GM12872 (cell line): ENCODE data around the gene SEMA6B.

Source experiments
- TF ChIP-seq, protein P1 (sequence below): IDR thresholded peaks from 3 replicates; pipeline ENCODE4 v1.5.1; 2011; ENCODE audit warnings: low read depth, mild to moderate bottlenecking, low read length, moderate library complexity; ENCODE audit not compliant: insufficient read depth

The SEMA6B gene

DNA sequence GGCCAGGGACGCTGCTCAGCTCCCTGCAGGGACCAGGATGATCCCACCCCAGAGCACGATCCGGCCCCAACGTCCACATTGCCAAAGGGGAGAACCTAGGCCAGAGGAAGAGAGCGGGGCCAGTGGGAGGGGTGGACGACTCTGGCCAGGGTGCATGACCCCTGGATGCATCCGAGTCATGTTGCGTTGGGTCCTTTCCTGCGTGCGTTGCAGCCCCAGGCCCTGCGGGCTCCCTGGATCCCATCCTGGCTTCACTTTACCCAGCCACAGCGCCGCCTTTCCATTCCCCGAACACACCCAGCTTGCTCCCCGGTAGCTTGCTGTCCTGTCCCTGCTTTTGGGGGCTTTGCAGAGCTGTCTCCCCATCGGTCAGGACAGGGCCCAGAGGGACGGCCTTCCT lies 51.7 kb downstream of the SEMA6B start:
- TF ChIP-seq, protein P1, sequence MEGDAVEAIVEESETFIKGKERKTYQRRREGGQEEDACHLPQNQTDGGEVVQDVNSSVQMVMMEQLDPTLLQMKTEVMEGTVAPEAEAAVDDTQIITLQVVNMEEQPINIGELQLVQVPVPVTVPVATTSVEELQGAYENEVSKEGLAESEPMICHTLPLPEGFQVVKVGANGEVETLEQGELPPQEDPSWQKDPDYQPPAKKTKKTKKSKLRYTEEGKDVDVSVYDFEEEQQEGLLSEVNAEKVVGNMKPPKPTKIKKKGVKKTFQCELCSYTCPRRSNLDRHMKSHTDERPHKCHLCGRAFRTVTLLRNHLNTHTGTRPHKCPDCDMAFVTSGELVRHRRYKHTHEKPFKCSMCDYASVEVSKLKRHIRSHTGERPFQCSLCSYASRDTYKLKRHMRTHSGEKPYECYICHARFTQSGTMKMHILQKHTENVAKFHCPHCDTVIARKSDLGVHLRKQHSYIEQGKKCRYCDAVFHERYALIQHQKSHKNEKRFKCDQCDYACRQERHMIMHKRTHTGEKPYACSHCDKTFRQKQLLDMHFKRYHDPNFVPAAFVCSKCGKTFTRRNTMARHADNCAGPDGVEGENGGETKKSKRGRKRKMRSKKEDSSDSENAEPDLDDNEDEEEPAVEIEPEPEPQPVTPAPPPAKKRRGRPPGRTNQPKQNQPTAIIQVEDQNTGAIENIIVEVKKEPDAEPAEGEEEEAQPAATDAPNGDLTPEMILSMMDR: no peak

DNA sequence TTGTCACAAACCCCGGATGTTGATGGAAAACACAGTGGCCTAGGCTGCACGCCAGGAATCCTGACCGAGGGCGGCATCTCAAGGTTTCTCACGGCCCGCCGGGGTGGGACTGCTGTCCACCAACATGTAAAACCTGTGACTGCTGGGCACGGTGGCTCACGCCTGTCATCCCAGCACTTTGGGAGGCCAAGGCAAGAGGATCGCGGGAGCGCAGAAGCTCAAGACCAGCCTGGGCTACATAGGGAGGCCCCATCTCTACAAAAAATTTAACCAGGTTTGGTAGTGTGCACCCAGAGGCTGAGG lies 52.4 kb downstream of the SEMA6B start:
- TF ChIP-seq, protein P1: no peak

DNA sequence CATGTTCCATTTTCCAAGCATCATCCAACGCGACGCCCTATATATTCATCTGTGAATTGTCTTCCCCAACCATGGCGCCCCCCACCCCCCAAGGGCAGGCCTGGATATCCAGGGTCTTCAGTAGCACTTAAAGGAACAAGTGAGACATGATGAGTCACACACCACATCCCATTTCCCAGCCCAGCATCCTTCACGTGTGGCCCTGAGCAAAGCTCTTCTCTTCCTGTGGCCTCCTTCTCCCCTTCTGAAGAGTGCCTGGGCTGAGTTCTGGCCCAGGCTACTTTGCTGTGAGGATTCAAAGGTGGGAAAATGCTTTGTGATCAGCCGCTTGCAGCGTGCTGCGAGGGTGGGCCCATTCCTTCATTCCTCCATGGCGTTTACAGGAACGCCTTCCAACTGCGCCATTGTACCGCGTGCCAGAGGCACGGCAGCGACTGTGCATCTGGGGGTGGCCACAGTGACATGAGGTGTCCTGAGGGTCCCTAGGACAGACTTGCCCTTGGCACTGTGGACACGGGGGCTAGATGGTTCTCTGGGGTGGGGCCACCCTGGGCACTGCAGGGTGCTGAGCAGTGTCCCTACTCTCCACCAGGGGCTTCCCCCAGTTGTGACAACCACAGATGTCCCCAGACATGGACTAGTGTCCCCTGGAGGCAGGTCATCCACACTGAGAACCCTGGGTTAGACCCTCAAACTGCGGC lies 52.9 kb downstream of the SEMA6B start:
- TF ChIP-seq, protein P1: no peak

DNA sequence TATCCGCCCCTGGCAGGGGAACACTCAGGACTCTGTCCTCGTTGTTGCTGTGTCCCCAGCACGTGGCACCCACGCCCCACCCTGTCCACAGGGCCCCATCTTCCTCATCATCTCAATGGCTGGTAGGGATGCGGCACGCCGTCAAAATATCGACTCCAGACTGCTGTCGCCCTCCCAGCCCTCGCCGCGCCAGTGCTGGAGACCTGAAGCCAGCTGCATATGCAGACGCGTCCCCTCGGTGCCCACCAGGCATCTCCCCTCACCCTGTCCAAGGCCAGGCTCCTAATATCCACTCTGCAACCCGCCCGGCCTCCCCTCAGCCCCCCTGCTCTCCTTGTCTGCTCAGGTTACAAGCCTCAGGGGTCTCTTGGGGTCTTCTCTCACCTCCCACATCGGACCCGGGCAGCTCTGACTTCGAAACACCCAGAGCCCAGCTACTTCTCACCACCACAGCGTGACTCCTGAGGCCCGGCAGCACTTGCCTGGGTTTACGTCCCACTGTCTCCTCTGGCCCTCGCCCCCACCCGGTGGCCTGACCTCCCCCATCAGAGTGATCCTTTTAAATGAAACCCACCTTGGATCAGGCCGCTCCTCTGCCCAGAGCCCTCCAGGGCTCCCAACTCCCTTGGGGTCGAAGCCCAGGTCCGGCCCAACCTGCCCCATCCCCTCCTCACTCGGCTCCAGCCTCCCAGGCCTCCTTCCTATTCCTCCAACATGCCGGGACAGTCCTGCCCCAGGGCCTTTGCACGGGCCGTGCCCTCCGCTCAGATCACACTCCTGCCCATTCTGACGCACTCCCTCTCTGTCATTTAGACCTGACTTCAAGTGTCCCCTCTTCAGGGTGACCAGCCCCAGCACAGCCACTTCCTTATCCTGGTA lies 53.7 kb downstream of the SEMA6B start:
- TF ChIP-seq, protein P1: no peak

DNA sequence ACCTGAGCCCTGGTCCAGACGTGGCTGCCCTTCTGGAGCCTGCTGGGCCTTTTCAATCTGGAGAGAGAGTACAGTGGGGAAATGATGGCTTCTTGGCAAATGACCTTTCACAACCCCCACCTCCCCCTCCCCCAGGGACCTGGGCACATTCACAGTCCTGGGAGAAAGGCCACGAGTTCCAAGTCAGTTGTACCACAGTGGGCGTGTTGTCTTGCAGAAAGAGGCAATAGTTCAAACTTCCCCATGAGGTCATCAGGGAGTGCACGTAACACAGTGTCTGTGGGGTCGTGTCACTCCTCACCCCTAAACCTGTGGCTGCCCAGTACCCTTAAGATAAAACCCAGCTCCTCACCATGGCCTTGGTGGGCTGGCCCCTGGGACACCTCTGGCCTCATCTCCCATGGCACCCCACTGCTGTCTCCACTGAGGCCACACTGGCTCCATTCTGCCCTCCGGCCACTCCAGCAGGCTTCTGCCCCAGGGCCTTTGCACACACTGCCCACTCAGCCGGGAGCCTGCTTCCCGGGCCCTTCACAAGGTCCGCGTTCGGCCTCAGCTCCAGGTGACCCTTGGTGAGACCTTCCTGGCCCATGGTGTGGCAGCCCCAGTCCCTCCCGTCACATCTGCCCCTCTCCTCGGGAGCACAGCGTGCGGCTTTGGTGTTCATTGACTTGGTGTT lies 54.5 kb downstream of the SEMA6B start:
- TF ChIP-seq, protein P1: no peak

DNA sequence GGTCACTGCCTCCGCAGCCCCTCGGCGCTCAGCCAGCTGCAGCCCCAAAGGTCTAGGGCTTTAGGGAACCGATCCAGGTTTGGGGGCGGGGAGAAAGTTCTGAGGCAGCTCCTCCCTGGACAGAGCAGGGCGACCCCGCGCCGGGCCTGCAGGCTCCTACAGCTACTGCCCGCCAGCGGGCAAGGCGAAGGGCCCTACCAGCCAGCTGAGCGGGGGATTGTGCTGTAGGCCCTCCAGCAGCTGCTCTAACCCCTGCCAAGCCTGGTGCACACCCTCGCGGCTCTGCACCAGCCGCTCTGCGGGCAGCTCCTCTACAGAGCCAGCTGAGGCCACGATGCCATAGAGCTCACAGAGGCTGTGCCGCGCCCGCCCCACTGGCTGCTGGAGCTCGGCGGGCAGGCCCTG lies 55.2 kb downstream of the SEMA6B start:
- TF ChIP-seq, protein P1: no peak

DNA sequence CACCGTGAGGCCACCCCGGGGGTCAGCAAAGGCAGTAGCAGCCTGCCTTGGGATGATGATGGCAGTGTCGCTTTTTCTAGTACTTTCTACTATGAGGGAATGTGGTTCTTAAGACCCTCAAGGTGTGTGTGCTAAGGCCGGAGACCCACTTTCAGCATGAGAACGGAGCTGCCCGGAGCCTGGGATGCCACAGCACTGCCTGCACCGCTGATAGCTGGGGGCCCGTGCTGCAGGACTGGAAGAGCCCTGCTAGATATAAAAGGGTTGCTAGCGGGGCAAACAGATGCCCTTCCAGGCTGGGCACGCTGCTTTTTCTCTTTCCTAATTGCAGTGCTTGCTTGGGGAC lies 55.7 kb downstream of the SEMA6B start:
- TF ChIP-seq, protein P1: no peak
